Erythroblast (primary cell): Measurements from ENCODE around the gene ZNF358.

ENCODE experiments used
- GATA1 ChIP-seq: IDR thresholded peaks from 2 replicates; pipeline ENCODE4 v1.6.1; 2011; ENCODE audit warnings: low read depth, mild to moderate bottlenecking, control low read depth, low read length, moderate library complexity
- POLR2A ChIP-seq: IDR thresholded peaks from 2 replicates; pipeline ENCODE4 v1.6.1; 2011; ENCODE audit warnings: mild to moderate bottlenecking, low read length

GRCh38 chr19:7544626-7545025 lies 28.7 kb downstream of the ZNF358 start:
- no peak for TF ChIP-seq POLR2A
- TF ChIP-seq GATA1 = no peak
